ENCODE results near the gene CBARP. TPM values are rescaled to one million over a fixed set of nuclear protein-coding genes. Genes with fewer than 3 reads are reported as not detected.
"Not testable (repeated sequence)": the region's sequence is repeated elsewhere in the genome, so short reads cannot be mapped to it uniquely, and the experiment has no call there.

The CBARP gene
- total RNA-seq, 1 donor from 2014 or later = 1.5 TPM

- Mint-ChIP-seq H3K36me3 (ENCODE audit: low read depth) (peaks cover 24% of the 10 kb centered on the region), H3K9me3 (no peaks in the 10 kb centered on the region), H3K27ac (peak overlapping the region; percentile 89), H3K4me3 (peak overlapping the region; percentile 95), H3K4me1 (ENCODE audit: low read depth) (peaks cover 5% of the 10 kb centered on the region), H3K27me3 (ENCODE audit: insufficient read depth) (no peaks in the 10 kb centered on the region)
- intact Hi-C loops (cut with micrococcal nuclease) = no loop called here
- peak; percentile 60 for DNase-seq (ENCODE audit: low spot score)
Measured at GRCh38 chr19:1251330-1252220, 13.8 kb upstream of the CBARP start.

DNA sequence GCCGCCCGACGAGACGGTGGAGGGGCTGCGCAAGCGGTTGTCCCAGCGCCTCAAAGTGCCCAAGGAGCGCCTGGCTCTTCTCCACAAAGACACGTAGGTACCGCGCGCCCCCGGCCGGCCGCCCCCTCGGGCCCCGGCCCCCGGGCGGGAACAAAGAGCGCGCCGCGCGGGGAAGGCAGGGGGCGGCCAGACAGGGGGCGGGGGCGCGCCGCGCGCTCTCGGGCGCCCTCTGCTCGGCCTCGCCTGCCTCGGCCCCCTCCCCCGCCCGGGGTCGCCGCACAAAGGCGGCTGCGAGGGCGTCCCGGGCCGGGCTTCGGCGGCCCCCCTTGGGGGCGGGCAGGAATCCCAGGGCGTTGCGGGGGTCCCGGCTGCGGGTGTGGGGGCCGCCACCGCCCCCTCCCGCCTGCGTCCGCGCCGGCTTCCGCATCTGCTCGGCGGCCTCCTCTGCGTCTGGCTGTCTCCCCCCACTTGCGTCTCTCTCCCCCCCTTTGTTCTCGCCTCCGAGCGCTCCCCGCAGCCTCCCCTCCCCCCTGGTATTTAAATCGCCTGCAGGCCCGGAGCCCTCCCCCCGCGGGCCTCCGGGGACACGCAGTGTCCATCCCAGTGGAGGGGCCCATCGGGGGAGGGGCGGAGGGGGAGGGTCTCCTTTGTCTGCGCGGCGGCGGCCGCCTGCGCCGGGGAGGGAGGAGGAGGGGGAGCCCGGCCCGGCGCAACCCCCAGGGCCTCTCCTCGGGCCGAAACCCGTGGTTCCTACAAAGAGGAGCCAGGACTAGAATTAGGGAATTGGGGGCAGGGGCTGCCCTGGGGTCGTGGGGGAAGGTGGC lies 12.8 kb upstream of the CBARP start:
- Mint-ChIP-seq H3K27ac (peak overlapping the region; percentile 89), H3K9me3 (no peaks in the 10 kb centered on the region), H3K4me1 (ENCODE audit: low read depth) (peaks cover 5% of the 10 kb centered on the region), H3K4me3 (peak overlapping the region; percentile 95), H3K36me3 (ENCODE audit: low read depth) (peaks cover 24% of the 10 kb centered on the region), H3K27me3 (ENCODE audit: insufficient read depth) (no peaks in the 10 kb centered on the region)
- intact Hi-C loops (cut with micrococcal nuclease) = no loop called here
- DNase-seq (ENCODE audit: low spot score) = no peak

DNA sequence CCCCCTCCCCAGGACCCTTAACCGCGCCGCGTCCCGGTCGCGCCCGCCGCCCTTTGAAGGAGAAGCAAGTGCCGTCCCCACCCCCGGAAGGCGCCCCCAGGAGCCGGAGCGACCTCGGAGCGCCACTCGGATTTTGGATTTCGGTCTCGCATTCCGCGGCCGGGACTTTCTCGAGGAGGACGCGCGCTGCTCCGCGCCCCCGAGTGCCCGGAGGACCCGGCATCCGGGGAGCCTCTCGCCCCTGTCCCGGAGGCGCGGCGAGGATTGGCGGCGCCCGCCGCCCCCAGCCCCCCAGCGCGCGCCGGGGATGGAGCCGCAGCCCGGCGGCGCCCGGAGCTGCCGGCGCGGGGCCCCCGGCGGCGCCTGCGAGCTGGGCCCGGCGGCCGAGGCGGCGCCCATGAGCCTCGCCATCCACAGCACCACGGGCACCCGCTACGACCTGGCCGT lies 12.2 kb upstream of the CBARP start:
- Mint-ChIP-seq H3K27me3 (ENCODE audit: insufficient read depth) (no peaks in the 10 kb centered on the region), H3K4me1 (ENCODE audit: low read depth) (peaks cover 5% of the 10 kb centered on the region), H3K9me3 (no peaks in the 10 kb centered on the region), H3K27ac (no peak overlapping the region), H3K4me3 (peak overlapping the region; percentile 82), H3K36me3 (ENCODE audit: low read depth) (peaks cover 23% of the 10 kb centered on the region)
- intact Hi-C loops (cut with micrococcal nuclease) = loop anchor here (1.0 to 10.0 kb wide), 7 partner anchors 9 to 613 kb away; partner anchors contain the start of genes ATP5F1D, CIRBP, KLF16 and STK11
- no peak for DNase-seq (ENCODE audit: low spot score)

- no peaks in the 10 kb centered on the region for H3K9me3 Mint-ChIP-seq
- peaks cover 18% of the 10 kb centered on the region for H3K36me3 Mint-ChIP-seq (ENCODE audit: low read depth)
- peak overlapping the region; percentile 86 for H3K27ac Mint-ChIP-seq
- H3K4me3 Mint-ChIP-seq = peak overlapping the region; percentile 82
- peaks cover 5% of the 10 kb centered on the region for H3K4me1 Mint-ChIP-seq (ENCODE audit: low read depth)
- intact Hi-C loops (cut with micrococcal nuclease) = loop anchor here (1.0 to 10.0 kb wide), 7 partner anchors 8 to 614 kb away; partner anchors contain the start of genes ATP5F1D, CIRBP, KLF16 and STK11
- no peaks in the 10 kb centered on the region for H3K27me3 Mint-ChIP-seq (ENCODE audit: insufficient read depth)
- peak; percentile 91 for DNase-seq (ENCODE audit: low spot score)
Measured at GRCh38 chr19:1249298-1249989, 11.6 kb upstream of the CBARP start.

GRCh38 chr19:1248786-1249297 lies 11.0 kb upstream of the CBARP start:
- peak; percentile 82 for DNase-seq (ENCODE audit: low spot score)
- no peaks in the 10 kb centered on the region for H3K9me3 Mint-ChIP-seq
- peak overlapping the region; percentile 80 for H3K4me3 Mint-ChIP-seq
- H3K4me1 Mint-ChIP-seq (ENCODE audit: low read depth) = peaks cover 5% of the 10 kb centered on the region
- intact Hi-C loops (cut with micrococcal nuclease) = loop anchor here (1.0 to 10.0 kb wide), 7 partner anchors 8 to 614 kb away; partner anchors contain the start of genes ATP5F1D, CIRBP, KLF16 and STK11
- H3K27ac Mint-ChIP-seq = peak overlapping the region; percentile 86
- H3K36me3 Mint-ChIP-seq (ENCODE audit: low read depth) = peaks cover 17% of the 10 kb centered on the region
- H3K27me3 Mint-ChIP-seq (ENCODE audit: insufficient read depth) = no peaks in the 10 kb centered on the region

- peaks cover 14% of the 10 kb centered on the region for H3K36me3 Mint-ChIP-seq (ENCODE audit: low read depth)
- H3K4me3 Mint-ChIP-seq = peak within 1 kb of the TSS; percentile 80
Measured at GRCh38 chr19:1248139-1248785, 10.5 kb upstream of the CBARP start, which contains the start of gene MIDN. TSS of gene MIDN (plus strand) at chr19:1248583. CDS start at chr19:1250297, 1,714 bp downstream.

DNA sequence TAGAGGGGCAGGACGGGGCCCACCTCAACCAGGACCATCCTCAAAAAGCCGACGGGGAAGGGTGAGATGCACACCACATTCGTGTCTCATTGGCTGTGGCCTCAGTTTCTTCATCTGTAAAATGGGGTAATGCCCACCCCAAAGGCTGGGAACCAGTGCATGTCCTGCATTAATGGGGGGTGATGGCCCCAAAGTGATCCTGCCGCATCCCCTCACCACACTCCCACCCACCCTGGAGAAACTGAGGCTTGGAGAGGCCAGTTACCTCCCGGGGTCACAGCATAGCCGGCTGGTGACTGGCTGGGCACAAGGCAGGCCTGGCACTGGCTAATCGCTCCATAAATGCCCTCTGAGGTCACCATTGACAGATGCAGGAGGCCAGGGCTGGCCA lies 9.9 kb upstream of the CBARP start:
- intact Hi-C loops (cut with micrococcal nuclease) = loop anchor here (2.0 to 10.0 kb wide), 2 partner anchors 323 to 563 kb away; no protein-coding TSS in a partner anchor
- H3K27me3 Mint-ChIP-seq (ENCODE audit: insufficient read depth) = no peaks in the 10 kb centered on the region
- peak overlapping the region; percentile 29 for H3K27ac Mint-ChIP-seq
- H3K4me3 Mint-ChIP-seq = no peak overlapping the region
- no peak for DNase-seq (ENCODE audit: low spot score)
- H3K4me1 Mint-ChIP-seq (ENCODE audit: low read depth) = peaks cover 4% of the 10 kb centered on the region
- peaks cover 12% of the 10 kb centered on the region for H3K36me3 Mint-ChIP-seq (ENCODE audit: low read depth)
- no peaks in the 10 kb centered on the region for H3K9me3 Mint-ChIP-seq

More at GRCh38 chr19:1248139-1248785, 10.5 kb upstream of the CBARP start, which contains the start of gene MIDN:
- H3K4me1 Mint-ChIP-seq (ENCODE audit: low read depth) = peaks cover 5% of the 10 kb centered on the region
- no peaks in the 10 kb centered on the region for H3K9me3 Mint-ChIP-seq
- peak within 1 kb of the TSS; percentile 86 for H3K27ac Mint-ChIP-seq
- no peaks in the 10 kb centered on the region for H3K27me3 Mint-ChIP-seq (ENCODE audit: insufficient read depth)
- intact Hi-C loops (cut with micrococcal nuclease) = loop anchor here (2.0 to 10.0 kb wide), 2 partner anchors 323 to 563 kb away; no protein-coding TSS in a partner anchor
- DNase-seq (ENCODE audit: low spot score) = peak; percentile 72

DNA sequence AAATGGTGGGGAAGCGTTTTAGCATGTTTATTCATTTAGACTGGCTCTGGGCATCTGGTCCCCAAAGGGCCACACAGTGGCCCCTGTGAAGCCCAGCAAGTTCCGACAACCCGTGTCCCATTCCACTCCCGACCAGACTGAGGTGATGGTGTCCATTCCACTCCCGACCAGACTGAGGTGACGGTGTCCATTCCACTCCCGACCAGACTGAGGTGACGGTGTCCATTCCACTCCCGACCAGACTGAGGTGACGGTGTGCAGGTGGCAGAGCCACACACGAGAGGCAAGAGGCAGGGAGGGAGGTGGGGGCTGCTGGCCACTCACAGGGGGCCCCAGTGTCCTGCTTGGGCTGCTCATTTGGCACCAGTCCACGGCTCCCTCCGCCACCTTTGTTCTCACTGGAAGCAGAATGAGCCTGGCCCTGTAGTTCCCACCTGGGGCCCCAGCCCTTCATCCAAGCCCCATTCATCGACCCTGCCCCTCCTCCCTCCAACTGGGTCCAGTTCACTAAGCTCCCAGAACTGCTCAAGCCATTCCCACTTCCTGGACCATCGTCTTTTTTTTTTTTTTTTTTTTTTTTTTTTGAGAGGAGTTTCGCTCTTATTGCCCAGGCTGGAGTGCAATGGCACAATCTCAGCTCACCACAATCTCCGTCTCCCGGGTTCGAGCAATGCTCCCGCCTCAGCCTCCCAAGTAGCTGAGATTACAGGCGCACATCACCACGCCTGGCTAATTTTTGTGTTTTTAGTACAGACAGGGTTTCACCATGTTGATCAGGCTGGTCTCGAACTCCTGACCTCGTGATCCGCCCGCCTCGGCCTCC lies 8.7 kb upstream of the CBARP start:
- H3K27ac Mint-ChIP-seq; H3K9me3 Mint-ChIP-seq; H3K4me1 Mint-ChIP-seq (ENCODE audit: low read depth); H3K36me3 Mint-ChIP-seq (ENCODE audit: low read depth); H3K27me3 Mint-ChIP-seq (ENCODE audit: insufficient read depth); H3K4me3 Mint-ChIP-seq; DNase-seq (ENCODE audit: low spot score): not testable (repeated sequence)
- intact Hi-C loops (cut with micrococcal nuclease) = loop anchor here (10.0 kb wide), 1 partner anchor 562 kb away; no protein-coding TSS in a partner anchor

DNA sequence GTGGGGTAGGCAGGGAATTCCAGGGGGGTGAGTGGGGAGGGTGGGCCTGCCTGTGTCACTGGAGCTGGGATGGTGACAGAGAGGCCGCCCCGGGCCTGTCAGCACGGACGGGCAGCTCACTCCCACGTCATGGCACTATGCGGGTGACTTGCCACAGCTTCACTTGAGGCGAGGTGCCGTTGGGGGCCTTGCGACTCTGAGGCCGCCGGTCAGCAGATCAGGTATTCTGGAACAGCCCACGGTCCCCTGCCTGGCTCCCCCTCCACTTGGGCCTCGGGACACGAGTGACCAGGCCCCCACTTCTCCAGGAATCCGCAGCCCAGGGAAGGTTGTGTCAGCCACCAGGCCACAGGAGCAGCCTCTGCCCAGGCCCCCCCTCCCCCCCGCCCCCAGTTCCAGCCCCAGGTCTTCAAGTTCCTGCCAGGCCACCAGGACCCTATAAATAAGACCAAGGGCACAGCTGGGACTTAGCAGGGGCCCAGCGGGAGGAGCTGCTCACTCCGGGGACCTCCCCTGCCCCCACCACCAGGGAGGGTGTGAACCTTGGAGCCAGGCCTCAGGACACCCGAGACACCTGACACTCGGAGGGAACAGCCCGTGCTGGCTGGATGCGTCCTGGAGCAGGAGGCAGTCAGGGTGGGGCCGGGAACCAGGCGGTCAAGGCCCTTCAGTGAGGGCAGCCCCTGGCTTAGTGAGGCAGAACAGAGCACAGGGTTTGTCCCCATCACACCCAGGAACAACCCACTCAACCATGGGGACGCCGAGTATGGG lies 7.9 kb upstream of the CBARP start:
- no peaks in the 10 kb centered on the region for H3K9me3 Mint-ChIP-seq
- peaks cover 3% of the 10 kb centered on the region for H3K27me3 Mint-ChIP-seq (ENCODE audit: insufficient read depth)
- peaks cover 2% of the 10 kb centered on the region for H3K36me3 Mint-ChIP-seq (ENCODE audit: low read depth)
- H3K4me3 Mint-ChIP-seq = no peak overlapping the region
- intact Hi-C loops (cut with micrococcal nuclease) = loop anchor here (10.0 kb wide), 1 partner anchor 561 kb away; no protein-coding TSS in a partner anchor
- H3K4me1 Mint-ChIP-seq (ENCODE audit: low read depth) = peaks cover 15% of the 10 kb centered on the region
- no peak overlapping the region for H3K27ac Mint-ChIP-seq
- no peak for DNase-seq (ENCODE audit: low spot score)

DNA sequence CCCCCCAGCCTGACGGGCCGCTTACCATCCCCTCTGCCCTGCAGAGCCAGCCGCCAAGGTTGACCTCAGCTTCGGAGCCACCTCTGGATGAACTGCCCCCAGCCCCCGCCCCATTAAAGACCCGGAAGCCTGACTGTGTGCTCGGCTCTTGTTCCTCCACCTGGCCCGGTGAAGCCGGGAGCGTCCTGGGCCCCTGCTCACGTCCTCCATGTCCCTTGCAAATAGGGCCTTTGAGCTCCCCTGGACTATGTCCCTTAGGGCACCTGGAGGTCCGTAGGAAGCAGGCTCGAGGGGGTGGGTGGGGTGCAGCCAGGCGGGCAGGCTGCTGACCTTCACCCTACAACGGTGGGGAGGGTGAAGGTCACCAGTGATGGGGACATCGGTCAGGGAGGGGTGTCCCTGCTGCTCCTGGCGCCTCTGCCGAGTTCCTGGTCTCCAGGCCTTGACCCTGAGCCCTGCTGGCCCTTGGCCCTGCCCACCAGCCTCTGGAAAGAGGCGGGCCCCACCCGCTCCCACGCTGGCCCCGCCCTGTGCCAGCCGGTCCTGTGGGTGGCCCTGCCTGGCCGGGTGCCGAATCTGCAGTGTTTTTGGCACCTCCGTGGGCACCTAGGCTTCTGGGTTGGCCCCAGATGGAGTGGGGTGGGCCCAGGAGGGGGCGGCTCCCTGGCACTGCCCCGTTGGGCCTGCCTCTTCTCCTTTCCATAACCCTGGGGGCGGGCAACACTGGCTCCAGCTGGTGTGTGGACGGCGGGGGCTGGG lies 7.1 kb upstream of the CBARP start:
- no peak for DNase-seq (ENCODE audit: low spot score)
- peaks cover 2% of the 10 kb centered on the region for H3K36me3 Mint-ChIP-seq (ENCODE audit: low read depth)

More for the DNA sequence above, 7.1 kb upstream of the CBARP start:
- Mint-ChIP-seq H3K9me3 (no peaks in the 10 kb centered on the region), H3K4me1 (ENCODE audit: low read depth) (peaks cover 15% of the 10 kb centered on the region), H3K27me3 (ENCODE audit: insufficient read depth) (peaks cover 3% of the 10 kb centered on the region), H3K4me3 (peak overlapping the region; percentile 74), H3K27ac (no peak overlapping the region)
- intact Hi-C loops (cut with micrococcal nuclease) = loop anchor here (1.0 to 10.0 kb wide), 4 partner anchors 21 to 560 kb away; no protein-coding TSS in a partner anchor

Measured in activated T-helper 1 cell treated with anti-CD3 and anti-CD28 coated beads, Interleukin-12 subunit alpha, Interleukin-12 subunit beta, Interleukin-2, Interleukin-4 antibody, amounts not matched to agents 30 ng/mL and 10 ng/mL and 1 ng/mL, durations not matched to agents 14 hours and 24 hours and 36 hours (primary cell).